ENCODE data around the gene RBMS2. TPM values are rescaled to one million over a fixed set of nuclear protein-coding genes. Genes with fewer than 3 reads are reported as not detected.
"Not testable (repeated sequence)": the region's sequence is repeated elsewhere in the genome, so short reads cannot be mapped to it uniquely, and the experiment has no call there.

The RBMS2 gene
- polyA plus RNA-seq, 4 donors: 32.3 to 46.9 (median 44.2) TPM

- DNase-seq (ENCODE audit: low read depth in 4 of 4, low spot score in 3 of 4): not testable (repeated sequence)
Measured at GRCh38 chr12:56577248-56577647, 55.6 kb downstream of the RBMS2 start.

- DNase-seq (ENCODE audit: low read depth in 4 of 4, low spot score in 3 of 4): no peak
Measured at GRCh38 chr12:56578983-56579546, 57.4 kb downstream of the RBMS2 start.

- DNase-seq (ENCODE audit: low read depth in 4 of 4, low spot score in 3 of 4): no peak
Measured at GRCh38 chr12:56581418-56582145, 60.0 kb downstream of the RBMS2 start.

- no peak for DNase-seq (ENCODE audit: low read depth in 4 of 4, low spot score in 3 of 4)
Measured at GRCh38 chr12:56585098-56585497, 63.5 kb downstream of the RBMS2 start.

GRCh38 chr12:56589783-56590182, 68.2 kb downstream of the RBMS2 start:
- DNase-seq (ENCODE audit: low read depth in 4 of 4, low spot score in 3 of 4): no peak

- no peak for DNase-seq (ENCODE audit: low read depth in 4 of 4, low spot score in 3 of 4)
Measured at GRCh38 chr12:56590237-56590830, 68.7 kb downstream of the RBMS2 start.

- DNase-seq (ENCODE audit: low read depth in 4 of 4, low spot score in 3 of 4): no peak
Measured at GRCh38 chr12:56591126-56591525, 69.5 kb downstream of the RBMS2 start.

- no peak for DNase-seq (ENCODE audit: low read depth in 4 of 4, low spot score in 3 of 4)
Measured at GRCh38 chr12:56591961-56592360, 70.3 kb downstream of the RBMS2 start.

- peak; percentile 31 to 60 (median 51) for DNase-seq (ENCODE audit: low read depth in 4 of 4, low spot score in 3 of 4)
Measured at GRCh38 chr12:56593909-56594621, 72.4 kb downstream of the RBMS2 start.

GRCh38 chr12:56596815-56597214, 75.2 kb downstream of the RBMS2 start:
- no peak for DNase-seq (ENCODE audit: low read depth in 4 of 4, low spot score in 3 of 4)

- DNase-seq (ENCODE audit: low read depth in 4 of 4, low spot score in 3 of 4): no peak
Measured at GRCh38 chr12:56599041-56599440, 77.4 kb downstream of the RBMS2 start.

GRCh38 chr12:56599797-56600196, 78.2 kb downstream of the RBMS2 start:
- no peak for DNase-seq (ENCODE audit: low read depth in 4 of 4, low spot score in 3 of 4)

- DNase-seq (ENCODE audit: low read depth in 4 of 4, low spot score in 3 of 4): no peak
Measured at GRCh38 chr12:56600753-56601152, 79.1 kb downstream of the RBMS2 start.

GRCh38 chr12:56601503-56601902, 79.9 kb downstream of the RBMS2 start:
- DNase-seq (ENCODE audit: low read depth in 4 of 4, low spot score in 3 of 4): no peak

GRCh38 chr12:56602239-56602638, 80.6 kb downstream of the RBMS2 start:
- DNase-seq (ENCODE audit: low read depth in 4 of 4, low spot score in 3 of 4): no peak

GRCh38 chr12:56604355-56604754, 82.7 kb downstream of the RBMS2 start:
- no peak for DNase-seq (ENCODE audit: low read depth in 4 of 4, low spot score in 3 of 4)

GRCh38 chr12:56614627-56615026, 93.0 kb downstream of the RBMS2 start:
- DNase-seq (ENCODE audit: low read depth in 4 of 4, low spot score in 3 of 4): no peak

GRCh38 chr12:56616244-56616643, 94.6 kb downstream of the RBMS2 start:
- no peak for DNase-seq (ENCODE audit: low read depth in 4 of 4, low spot score in 3 of 4)

- no peak for DNase-seq (ENCODE audit: low read depth in 4 of 4, low spot score in 3 of 4)
Measured at GRCh38 chr12:56616925-56617324, 95.3 kb downstream of the RBMS2 start.

- DNase-seq (ENCODE audit: low read depth in 4 of 4, low spot score in 3 of 4): no peak
Measured at GRCh38 chr12:56622535-56622934, 100.9 kb downstream of the RBMS2 start.

GRCh38 chr12:56626701-56627100, 105.1 kb downstream of the RBMS2 start:
- no peak for DNase-seq (ENCODE audit: low read depth in 4 of 4, low spot score in 3 of 4)
